Ishikawa (cell line): Measurements from ENCODE around the gene RPL27A.

Experiments used
- CEBPB ChIP-seq: IDR thresholded peaks from 2 replicates; pipeline ENCODE4 v1.6.1; 2012
- CREB1 ChIP-seq: IDR thresholded peaks from 2 replicates; pipeline ENCODE4 v1.6.1; 2012; ENCODE audit warnings: low read depth
- EGR1 ChIP-seq: IDR thresholded peaks from 2 replicates; pipeline ENCODE4 v1.6.1; 2012
- EP300 ChIP-seq: IDR thresholded peaks from 2 replicates; pipeline ENCODE4 v1.6.1; 2012; ENCODE audit warnings: borderline replicate concordance
- MAX ChIP-seq: IDR thresholded peaks from 2 replicates; pipeline ENCODE4 v1.6.1; 2012
- USF1 ChIP-seq: IDR thresholded peaks from 2 replicates; pipeline ENCODE4 v1.6.1; 2012
- YY1 ChIP-seq: IDR thresholded peaks from 2 replicates; pipeline ENCODE4 v1.6.1; 2012; ENCODE audit warnings: low read depth
- ZBTB7A ChIP-seq: IDR thresholded peaks from 2 replicates; pipeline ENCODE4 v1.6.1; 2012; ENCODE audit warnings: low read depth

- TF ChIP-seq CREB1, result no peak
- TF ChIP-seq MAX, result 0 out of 2 replicates have a peak, but pooled peaks have one; percentile 11
- no peak for TF ChIP-seq CEBPB
- 0 out of 2 replicates have a peak, but pooled peaks have one; percentile 14 for TF ChIP-seq YY1
- no peak for TF ChIP-seq EP300
- TF ChIP-seq ZBTB7A, result no peak
- no peak for TF ChIP-seq EGR1
- TF ChIP-seq USF1, result no peak
Observed at GRCh38 chr11:8671193-8671612, 11.4 kb upstream of the RPL27A start.
